AG04450 (cell line): ENCODE measurements around the gene FLNB. TPM values are rescaled to one million over a fixed set of nuclear protein-coding genes. Genes with fewer than 3 reads are reported as not detected.

Source experiments
- CTCF ChIA-PET: fragments of 300-600, 350-600 bp; formaldehyde crosslinking; extraction: SDS; loops from one replicate; lab custom pipeline; 2022; ENCODE audit warnings: antibody characterized with exemption, inconsistent platforms; lab: Charles Lee
- POLR2A ChIA-PET: fragments of 350-600 bp; formaldehyde crosslinking; extraction: SDS; loops from one replicate; lab custom pipeline; 2021; ENCODE audit warnings: antibody characterized with exemption, inconsistent platforms; lab: Yijun Ruan, JAX
- DNase-seq: peaks from one replicate; pipeline ENCODE4 v3.0.0-alpha.2; 2011; ENCODE audit warnings: low read depth, low spot score
- H3K27ac ChIP-seq: one replicate; pipeline ENCODE4 v1.5.1; 2012; ENCODE audit warnings: low read depth, low read length, control low read depth
- H3K27me3 ChIP-seq: one replicate; pipeline ENCODE4 v1.6.0; 2012; ENCODE audit warnings: low read length; ENCODE audit not compliant: control insufficient read depth, insufficient read depth
- H3K4me3 ChIP-seq: 2 replicates; pipeline ENCODE4 v1.5.1; 2011; ENCODE audit warnings: mild to moderate bottlenecking, low read depth, low read length, control low read depth
- H3K9me3 ChIP-seq: 2 replicates; pipeline ENCODE4 v1.5.1; 2012; ENCODE audit warnings: low read length; ENCODE audit not compliant: control insufficient read depth, insufficient read depth
- CTCF ChIP-seq: IDR thresholded peaks from 2 replicates; pipeline ENCODE4 v1.5.1; 2011; ENCODE audit warnings: low read depth, low read length, control low read depth, inconsistent platforms
- polyA plus RNA-seq: library from polyadenylated mRNA; depleted of rRNA; stranded (reverse); fragments of >200 nt; gene quantifications from 2 replicates; pipeline ENCODE4 v1.2.3, GENCODE V29; 2011

The FLNB gene
- polyA plus RNA-seq, 1 experiment = 89.6 TPM

GRCh38 chr3:58098531-58098930 is 90.3 kb downstream of the FLNB start:
- POLR2A ChIA-PET = no interaction called here
- no peaks in the 10 kb centered on the region for H3K27me3 ChIP-seq
- no peak overlapping the region for H3K27ac ChIP-seq
- CTCF ChIA-PET = no interaction called here
- no peak for TF ChIP-seq CTCF
- no peaks in the 10 kb centered on the region for H3K9me3 ChIP-seq
- DNase-seq = no peak
- H3K4me3 ChIP-seq = no peak overlapping the region

GRCh38 chr3:58099865-58100264 is 91.6 kb downstream of the FLNB start:
- no peak for TF ChIP-seq CTCF
- Histone ChIP-seq H3K27ac (no peak overlapping the region), H3K27me3 (no peaks in the 10 kb centered on the region), H3K9me3 (no peaks in the 10 kb centered on the region), H3K4me3 (no peak overlapping the region)
- ChIA-PET POLR2A (interaction anchor here (0.7 kb wide), 1 partner anchor 133 kb away, joined by 4 read pairs; no protein-coding TSS in a partner anchor), CTCF (interaction anchor here (1.3 kb wide), 1 partner anchor 92 kb away, joined by 3 read pairs; no protein-coding TSS in a partner anchor)
- DNase-seq = no peak

- Histone ChIP-seq H3K27ac (no peak overlapping the region), H3K27me3 (no peaks in the 10 kb centered on the region), H3K9me3 (no peaks in the 10 kb centered on the region), H3K4me3 (no peak overlapping the region)
- ChIA-PET POLR2A (no interaction called here), CTCF (no interaction called here)
- no peak for TF ChIP-seq CTCF
- DNase-seq = no peak
Observed at GRCh38 chr3:58101499-58102389, 93.5 kb downstream of the FLNB start.

- POLR2A ChIA-PET = no interaction called here
- DNase-seq = no peak
- Histone ChIP-seq H3K9me3 (no peaks in the 10 kb centered on the region; the same call in 1 of the 2 replicates), H3K27me3 (no peaks in the 10 kb centered on the region), H3K4me3 (no peak overlapping the region), H3K27ac (no peak overlapping the region)
- CTCF ChIA-PET = no interaction called here
- no peak for TF ChIP-seq CTCF
Observed at GRCh38 chr3:58102390-58102750, 94.1 kb downstream of the FLNB start.

GRCh38 chr3:58102976-58103451 is 94.8 kb downstream of the FLNB start:
- CTCF ChIA-PET = no interaction called here
- TF ChIP-seq CTCF = no peak
- no peak overlapping the region for H3K27ac ChIP-seq
- H3K4me3 ChIP-seq = no peak overlapping the region
- no peaks in the 10 kb centered on the region; the same call in 1 of the 2 replicates for H3K9me3 ChIP-seq
- no peaks in the 10 kb centered on the region for H3K27me3 ChIP-seq
- POLR2A ChIA-PET = no interaction called here
- DNase-seq = no peak
